HL-60 (cell line): Measurements from ENCODE around the gene ARL3.

ENCODE experiments used
- GABPA ChIP-seq: IDR thresholded peaks from 2 replicates; pipeline ENCODE4 v1.6.1; 2012; ENCODE audit warnings: low read depth
- POLR2AphosphoS5 ChIP-seq: IDR thresholded peaks from 2 replicates; pipeline ENCODE4 v1.6.1; 2012; ENCODE audit warnings: low read depth
- REST ChIP-seq: IDR thresholded peaks from 2 replicates; pipeline ENCODE4 v1.6.1; 2012; ENCODE audit warnings: low read depth; ENCODE audit not compliant: insufficient replicate concordance
- TF ChIP-seq, protein P1 (sequence below): IDR thresholded peaks from one replicate; pipeline ENCODE4 v1.5.1; 2011; ENCODE audit warnings: low read length, control low read depth, inconsistent platforms; ENCODE audit not compliant: insufficient read depth

GRCh38 chr10:102676534-102677315 lies 37.5 kb downstream of the ARL3 start:
- TF ChIP-seq, protein P1, sequence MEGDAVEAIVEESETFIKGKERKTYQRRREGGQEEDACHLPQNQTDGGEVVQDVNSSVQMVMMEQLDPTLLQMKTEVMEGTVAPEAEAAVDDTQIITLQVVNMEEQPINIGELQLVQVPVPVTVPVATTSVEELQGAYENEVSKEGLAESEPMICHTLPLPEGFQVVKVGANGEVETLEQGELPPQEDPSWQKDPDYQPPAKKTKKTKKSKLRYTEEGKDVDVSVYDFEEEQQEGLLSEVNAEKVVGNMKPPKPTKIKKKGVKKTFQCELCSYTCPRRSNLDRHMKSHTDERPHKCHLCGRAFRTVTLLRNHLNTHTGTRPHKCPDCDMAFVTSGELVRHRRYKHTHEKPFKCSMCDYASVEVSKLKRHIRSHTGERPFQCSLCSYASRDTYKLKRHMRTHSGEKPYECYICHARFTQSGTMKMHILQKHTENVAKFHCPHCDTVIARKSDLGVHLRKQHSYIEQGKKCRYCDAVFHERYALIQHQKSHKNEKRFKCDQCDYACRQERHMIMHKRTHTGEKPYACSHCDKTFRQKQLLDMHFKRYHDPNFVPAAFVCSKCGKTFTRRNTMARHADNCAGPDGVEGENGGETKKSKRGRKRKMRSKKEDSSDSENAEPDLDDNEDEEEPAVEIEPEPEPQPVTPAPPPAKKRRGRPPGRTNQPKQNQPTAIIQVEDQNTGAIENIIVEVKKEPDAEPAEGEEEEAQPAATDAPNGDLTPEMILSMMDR: no peak
- TF ChIP-seq POLR2AphosphoS5 (no peak), GABPA (no peak), REST (no peak)
